ENCODE measurements around the gene CHADL.

CHADL gene

DNA sequence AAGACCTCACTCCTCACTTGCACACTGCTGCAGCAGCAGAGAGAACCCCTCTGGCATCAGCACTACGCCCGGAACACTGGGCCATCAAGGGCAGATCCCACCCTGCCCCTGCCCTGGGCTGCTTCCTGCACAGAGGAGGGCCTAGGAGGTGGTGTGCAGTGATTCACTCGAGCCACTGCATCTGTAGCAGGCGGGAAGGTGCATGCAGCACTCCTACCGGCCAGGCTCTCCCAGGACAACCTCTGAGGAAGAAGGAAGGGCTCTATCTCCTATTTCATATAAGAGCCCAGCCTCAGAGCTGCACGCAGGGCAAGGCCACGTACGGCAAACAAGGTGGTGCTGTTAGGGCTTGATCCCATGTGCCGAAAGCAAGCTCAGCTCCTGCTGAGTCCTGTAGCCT, 31.1 kb upstream of the CHADL start:
- DNase-seq, result no peak
- TF ChIP-seq CTCF (IDR thresholded peaks at IDR 0.05; ENCODE audit: low read depth, low read length), result no peak
- peaks cover 94% of the 10 kb centered on the region for H3K36me3 ChIP-seq

GRCh38 chr22:41267958-41268357, 27.2 kb upstream of the CHADL start:
- DNase-seq, result no peak
- no peaks in the 10 kb centered on the region for H3K4me1 ChIP-seq
- 0 out of 2 replicates have a peak, but pooled peaks have one; percentile 8 for TF ChIP-seq CTCF (IDR thresholded peaks at IDR 0.05; ENCODE audit: low read depth, low read length)
- H3K27me3 ChIP-seq, result no peaks in the 10 kb centered on the region
- peaks cover 91% of the 10 kb centered on the region for H3K36me3 ChIP-seq
- H3K9me3 ChIP-seq, result no peaks in the 10 kb centered on the region
- no peak overlapping the region for H3K4me3 ChIP-seq (ENCODE audit: low read depth, low read length)

More for the DNA sequence above, 31.1 kb upstream of the CHADL start:
- H3K4me3 ChIP-seq (ENCODE audit: low read depth, low read length), result no peak overlapping the region
- no peaks in the 10 kb centered on the region for H3K9me3 ChIP-seq
- no peaks in the 10 kb centered on the region for H3K27me3 ChIP-seq
- no peaks in the 10 kb centered on the region for H3K4me1 ChIP-seq

DNA sequence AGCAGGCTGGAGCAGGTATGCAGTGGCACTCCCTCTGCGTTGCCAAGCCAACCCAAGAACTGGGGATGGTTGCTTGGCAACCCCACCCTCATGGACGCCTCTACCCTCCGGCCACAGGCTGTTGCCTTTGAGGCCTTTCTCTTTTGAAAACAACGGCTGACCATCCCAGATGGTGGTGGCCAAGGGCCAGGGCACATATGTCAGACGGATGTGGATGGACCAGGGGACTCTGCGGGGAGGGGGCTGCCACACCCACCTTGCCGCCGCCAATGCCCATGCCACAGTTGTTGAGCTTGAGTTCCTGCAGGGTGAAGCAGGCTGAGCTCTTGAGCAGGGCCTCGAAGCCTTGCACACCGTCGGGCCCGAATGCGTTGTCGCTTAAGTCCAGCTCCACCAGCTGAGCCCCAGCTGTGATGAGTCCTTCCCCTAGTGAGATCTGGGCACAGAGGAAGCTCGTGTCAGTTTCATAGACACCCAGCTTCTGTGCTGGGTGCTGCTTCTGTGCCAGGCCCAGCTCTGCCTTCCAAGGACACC, 23.7 kb upstream of the CHADL start:
- DNase-seq, result no peak
- Histone ChIP-seq H3K27me3 (no peaks in the 10 kb centered on the region), H3K9me3 (no peaks in the 10 kb centered on the region), H3K36me3 (peaks cover 95% of the 10 kb centered on the region), H3K4me3 (ENCODE audit: low read depth, low read length) (no peak overlapping the region), H3K4me1 (no peaks in the 10 kb centered on the region)
- no peak for TF ChIP-seq CTCF (IDR thresholded peaks at IDR 0.05; ENCODE audit: low read depth, low read length)

GRCh38 chr22:41263704-41264103, 23.0 kb upstream of the CHADL start:
- no peak for TF ChIP-seq CTCF (IDR thresholded peaks at IDR 0.05; ENCODE audit: low read depth, low read length)
- no peaks in the 10 kb centered on the region for H3K9me3 ChIP-seq
- H3K4me1 ChIP-seq, result no peaks in the 10 kb centered on the region
- no peak overlapping the region for H3K4me3 ChIP-seq (ENCODE audit: low read depth, low read length)
- peaks cover 93% of the 10 kb centered on the region for H3K36me3 ChIP-seq
- no peaks in the 10 kb centered on the region for H3K27me3 ChIP-seq
- no peak for DNase-seq

DNA sequence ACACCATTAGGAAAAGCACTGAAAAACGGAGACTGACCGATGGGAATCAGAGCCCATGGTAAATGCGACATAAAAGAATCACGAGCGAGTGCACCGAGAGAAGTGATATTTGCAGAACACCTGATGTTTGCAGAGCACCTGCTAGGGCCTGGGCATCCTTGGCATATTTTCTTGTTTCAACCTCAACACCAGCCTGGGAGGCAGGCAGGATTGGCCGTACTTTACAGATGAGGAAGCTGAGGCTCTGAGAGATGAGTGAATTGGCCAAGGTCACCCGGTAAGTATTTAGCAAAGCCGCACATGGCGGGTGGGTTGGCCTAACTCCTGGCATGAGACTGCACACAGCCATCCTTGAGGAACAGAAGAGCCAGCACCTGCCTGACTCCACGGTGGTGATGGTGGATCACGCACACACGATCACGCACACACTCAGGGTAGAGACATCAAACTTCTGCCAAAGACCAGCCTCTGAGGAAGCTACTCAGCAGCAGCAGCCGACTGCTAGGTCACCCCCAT, 21.6 kb upstream of the CHADL start:
- TF ChIP-seq CTCF (IDR thresholded peaks at IDR 0.05; ENCODE audit: low read depth, low read length), result no peak
- H3K4me1 ChIP-seq, result no peaks in the 10 kb centered on the region
- H3K36me3 ChIP-seq, result peaks cover 93% of the 10 kb centered on the region
- no peak overlapping the region for H3K4me3 ChIP-seq (ENCODE audit: low read depth, low read length)
- no peak for DNase-seq
- H3K27me3 ChIP-seq, result no peaks in the 10 kb centered on the region
- no peaks in the 10 kb centered on the region for H3K9me3 ChIP-seq

DNA sequence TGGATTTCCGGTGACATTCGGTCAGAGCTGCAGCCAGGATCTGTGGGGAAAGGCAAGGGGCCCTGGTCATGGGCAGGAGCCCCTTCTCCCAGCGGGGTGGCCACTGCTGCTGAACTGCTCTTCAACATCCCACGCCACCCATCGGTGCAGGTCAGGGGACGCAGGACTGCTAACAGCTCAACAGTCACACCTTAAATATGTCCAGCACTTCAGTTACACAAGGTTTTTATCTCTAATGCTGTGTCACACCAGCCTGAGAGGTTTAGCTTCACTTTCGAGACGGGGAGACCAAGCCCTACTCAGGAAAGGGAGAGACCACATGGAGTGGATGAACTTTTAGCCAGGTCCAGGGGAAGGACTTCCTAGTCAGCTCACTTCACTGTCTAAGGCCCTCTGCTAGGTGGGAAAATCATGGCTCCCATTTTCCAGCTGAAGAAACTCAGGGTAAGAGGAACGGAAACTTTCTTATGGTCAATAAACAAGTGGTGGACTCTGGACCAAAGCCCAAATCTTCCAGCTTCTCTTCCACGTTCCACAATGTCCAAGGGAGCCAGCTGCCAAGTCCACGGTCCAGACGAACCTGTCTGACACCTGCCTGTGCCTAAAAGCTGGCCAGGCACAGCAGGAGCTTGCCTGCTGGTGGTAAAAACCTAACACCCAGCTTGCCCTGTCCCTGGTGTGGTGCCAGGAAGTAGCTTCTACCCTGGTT, 21.0 kb upstream of the CHADL start:
- no peak for TF ChIP-seq CTCF (IDR thresholded peaks at IDR 0.05; ENCODE audit: low read depth, low read length)
- Histone ChIP-seq H3K4me3 (ENCODE audit: low read depth, low read length) (no peak overlapping the region), H3K4me1 (no peaks in the 10 kb centered on the region), H3K27me3 (no peaks in the 10 kb centered on the region), H3K9me3 (no peaks in the 10 kb centered on the region), H3K36me3 (peaks cover 94% of the 10 kb centered on the region)
- no peak for DNase-seq

Data from BE2C (cell line).